Caco-2 (cell line): ENCODE data around the gene EPDR1. TPM values are rescaled to one million over a fixed set of nuclear protein-coding genes. Genes with fewer than 3 reads are reported as not detected.

Experiments
- BruUV-seq: library from RNA; stranded (reverse); fragments of 400-500 nt; replicated peaks from 2 replicates; lab custom pipeline; 2021; lab: Mats Ljungman, UMichigan
- CTCF ChIA-PET: fragments of 300-600 bp; sonication (Branson Sonifier 250); formaldehyde crosslinking; loops from one replicate; lab custom pipeline; 2022; ENCODE audit warnings: antibody characterized with exemption; lab: Charles Lee
- POLR2A ChIA-PET: fragments of 300-600 bp; sonication (Branson Sonifier 250); formaldehyde crosslinking; loops from one replicate; lab custom pipeline; 2022; ENCODE audit warnings: antibody characterized with exemption; lab: Charles Lee
- DNase-seq, 2 experiments: peaks; one replicate each; pipeline versions ENCODE4 v3.0.0 to v3.0.0-alpha.2; 2020 to 2022
- H3K27me3 ChIP-seq: replicated peaks from 2 replicates; pipeline ENCODE4 v1.6.0; 2011; ENCODE audit warnings: low read length; ENCODE audit not compliant: control insufficient read depth, insufficient read depth
- H3K36me3 ChIP-seq: 2 replicates; pipeline ENCODE4 v1.5.1; 2011; ENCODE audit warnings: low read length; ENCODE audit not compliant: control insufficient read depth, insufficient read depth
- H3K4me1 ChIP-seq: fragments of 250-450 bp; sonication (Bioruptor Pico); 2 replicates; pipeline ENCODE4 v1.5.1; 2020; ENCODE audit warnings: mild to moderate bottlenecking
- H3K4me3 ChIP-seq: 2 replicates; pipeline ENCODE4 v1.5.1; 2011; ENCODE audit warnings: low read depth, mild to moderate bottlenecking, control low read depth, low read length
- H3K9me3 ChIP-seq: fragments of 250-450 bp; sonication (Bioruptor Pico); 2 replicates; pipeline ENCODE4 v1.5.1; 2020; ENCODE audit warnings: mild to moderate bottlenecking, moderate library complexity
- H3K27ac Mint-ChIP-seq: one replicate; pipeline ENCODE4 v1.8.0; 2022; ENCODE audit warnings: mixed read lengths; ENCODE audit not compliant: unreplicated experiment
- H3K27me3 Mint-ChIP-seq: one replicate; pipeline ENCODE4 v1.8.0; 2022; ENCODE audit warnings: mixed read lengths; ENCODE audit not compliant: insufficient read depth, unreplicated experiment
- H3K36me3 Mint-ChIP-seq: one replicate; pipeline ENCODE4 v1.8.0; 2022; ENCODE audit warnings: mild to moderate bottlenecking, mixed read lengths; ENCODE audit not compliant: insufficient read depth, unreplicated experiment
- H3K4me1 Mint-ChIP-seq: one replicate; pipeline ENCODE4 v1.8.0; 2022; ENCODE audit warnings: low read depth, mixed read lengths; ENCODE audit not compliant: unreplicated experiment
- H3K4me3 Mint-ChIP-seq: one replicate; pipeline ENCODE4 v1.8.0; 2022; ENCODE audit warnings: mild to moderate bottlenecking, moderate library complexity, mixed read lengths; ENCODE audit not compliant: unreplicated experiment
- H3K9me3 Mint-ChIP-seq: one replicate; pipeline ENCODE4 v1.8.0; 2022; ENCODE audit warnings: mixed read lengths; ENCODE audit not compliant: unreplicated experiment
- CTCF ChIP-seq, 2 experiments: fragments of 200-600 bp in 1 of 2; IDR thresholded peaks; 1 replicate in 1 of 2; 2 replicates in 1 of 2; pipeline versions ENCODE4 v1.5.1 to v1.8.0; 2011 to 2022; ENCODE audit warnings: antibody characterized with exemption in 1 of 2, control low read depth in 1 of 2, inconsistent platforms in 1 of 2, low read depth in 1 of 2, low read length in 1 of 2, mild to moderate bottlenecking in 1 of 2, moderate library complexity in 1 of 2; ENCODE audit not compliant: insufficient read depth in 1 of 2, severe bottlenecking in 1 of 2, unreplicated experiment in 1 of 2
- intact Hi-C: fragments of 100-400 bp; cut with micrococcal nuclease; formaldehyde crosslinking; loops from one replicate; pipeline ENCODE4 v1.10.0; 2022; ENCODE audit not compliant: unreplicated experiment
- total RNA-seq: library from RNA; stranded (reverse); gene quantifications from 2 replicates; pipeline ENCODE4 v1.2.3, GENCODE V29; 2022

EPDR1 gene
- total RNA-seq, 1 experiment from 2014 or later = 0.25 TPM

DNA sequence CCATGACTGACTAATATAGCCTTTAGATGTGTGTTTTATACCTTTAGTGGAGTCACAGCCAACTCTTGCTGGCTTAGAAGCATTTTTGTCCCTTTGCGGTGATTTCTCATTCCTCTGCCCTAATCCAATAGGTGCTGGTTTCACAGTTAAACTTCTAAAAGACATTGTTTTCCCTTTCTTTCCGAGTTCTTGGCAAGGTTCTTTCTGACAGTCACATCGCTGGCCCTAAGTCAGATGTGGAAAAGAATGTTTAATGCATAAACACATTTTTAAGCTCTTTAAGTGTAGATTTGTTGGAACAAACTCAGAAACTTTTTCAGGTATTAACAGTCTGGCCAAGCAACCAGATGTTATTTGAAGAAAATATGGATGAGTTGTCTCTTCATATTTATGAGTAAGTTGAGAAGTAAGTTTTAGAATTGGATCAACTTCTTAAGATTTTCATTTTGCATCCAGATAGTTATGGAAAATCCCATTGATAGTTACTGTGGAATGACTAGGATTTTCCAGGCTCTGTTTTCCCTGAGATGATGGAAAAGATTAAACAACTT lies 4.1 kb downstream of the EPDR1 start:
- DNase-seq = no peak
- Mint-ChIP-seq H3K36me3 (no peaks in the 10 kb centered on the region), H3K27ac (no peak overlapping the region), H3K9me3 (no peaks in the 10 kb centered on the region), H3K4me3 (no peak overlapping the region), H3K4me1 (peaks cover 6% of the 10 kb centered on the region), H3K27me3 (peaks cover 18% of the 10 kb centered on the region)
- ChIA-PET POLR2A (no interaction called here), CTCF (no interaction called here)
- H3K27me3 ChIP-seq = no peaks in the 10 kb centered on the region
- intact Hi-C loops = no loop called here
- no peak for TF ChIP-seq CTCF (IDR thresholded peaks at IDR 0.05; ENCODE audit: insufficient read depth in 1 of 2, low read depth in 1 of 2, low read length in 1 of 2, severe bottlenecking in 1 of 2, unreplicated experiment in 1 of 2)
- no TSS peak for BruUV-seq
- no peaks in the 10 kb centered on the region for H3K9me3 ChIP-seq
- no peak overlapping the region for H3K4me3 ChIP-seq
- 0 out of 2 replicates have a peak, but pooled peaks cover 4% of the 10 kb centered on the region for H3K4me1 ChIP-seq
- no peaks in the 10 kb centered on the region for H3K36me3 ChIP-seq

- no peak for TF ChIP-seq CTCF (IDR thresholded peaks at IDR 0.05; ENCODE audit: insufficient read depth in 1 of 2, low read depth in 1 of 2, low read length in 1 of 2, severe bottlenecking in 1 of 2, unreplicated experiment in 1 of 2)
- no peak for DNase-seq
- intact Hi-C loops = no loop called here
- no peaks in the 10 kb centered on the region for H3K9me3 ChIP-seq
- peaks cover 7% of the 10 kb centered on the region for H3K27me3 Mint-ChIP-seq
- BruUV-seq = no TSS peak
- H3K36me3 Mint-ChIP-seq = no peaks in the 10 kb centered on the region
- H3K4me1 Mint-ChIP-seq = no peaks in the 10 kb centered on the region
- H3K36me3 ChIP-seq = no peaks in the 10 kb centered on the region
- H3K27ac Mint-ChIP-seq = no peak overlapping the region
- no peaks in the 10 kb centered on the region for H3K27me3 ChIP-seq
- H3K4me3 ChIP-seq = no peak overlapping the region
- H3K9me3 Mint-ChIP-seq = no peaks in the 10 kb centered on the region
- ChIA-PET CTCF (no interaction called here), POLR2A (no interaction called here)
- H3K4me1 ChIP-seq = 0 out of 2 replicates have a peak, but pooled peaks cover 2% of the 10 kb centered on the region
- H3K4me3 Mint-ChIP-seq = no peak overlapping the region
Measured at GRCh38 chr7:37925620-37926019, 5.2 kb downstream of the EPDR1 start.

GRCh38 chr7:37927773-37928444 lies 7.5 kb downstream of the EPDR1 start:
- H3K4me3 Mint-ChIP-seq = no peak overlapping the region
- TF ChIP-seq CTCF (IDR thresholded peaks at IDR 0.05; ENCODE audit: insufficient read depth in 1 of 2, low read depth in 1 of 2, low read length in 1 of 2, severe bottlenecking in 1 of 2, unreplicated experiment in 1 of 2) = no peak
- H3K27me3 ChIP-seq = no peaks in the 10 kb centered on the region
- H3K27me3 Mint-ChIP-seq = peaks cover 4% of the 10 kb centered on the region
- no peaks in the 10 kb centered on the region for H3K9me3 Mint-ChIP-seq
- ChIA-PET POLR2A (no interaction called here), CTCF (no interaction called here)
- no peak overlapping the region for H3K27ac Mint-ChIP-seq
- no peak for DNase-seq
- no peak overlapping the region for H3K4me3 ChIP-seq
- BruUV-seq = no TSS peak
- H3K9me3 ChIP-seq = no peaks in the 10 kb centered on the region
- H3K4me1 Mint-ChIP-seq = no peaks in the 10 kb centered on the region
- intact Hi-C loops = no loop called here
- no peaks in the 10 kb centered on the region for H3K36me3 ChIP-seq
- no peaks in the 10 kb centered on the region for H3K4me1 ChIP-seq
- H3K36me3 Mint-ChIP-seq = no peaks in the 10 kb centered on the region
